ENCODE data around the gene ARRDC3. TPM values are rescaled to one million over a fixed set of nuclear protein-coding genes. Genes with fewer than 3 reads are reported as not detected.
"Not testable (repeated sequence)": the region's sequence is repeated elsewhere in the genome, so short reads cannot be mapped to it uniquely, and the experiment has no call there.

The ARRDC3 gene
- total RNA-seq, 2 experiments from 2014 or later = 13.5 to 42.8 TPM

GRCh38 chr5:91365498-91365897, 17.6 kb downstream of the ARRDC3 start:
- Mint-ChIP-seq H3K4me1 (peaks cover 17% of the 10 kb centered on the region), H3K27me3 (no peaks in the 10 kb centered on the region), H3K9me3 (ENCODE audit: low read depth) (peaks cover 17% of the 10 kb centered on the region), H3K36me3 (peaks cover 48% of the 10 kb centered on the region), H3K4me3 (no peak overlapping the region), H3K27ac (no peak overlapping the region)
- CTCF ChIA-PET = interaction anchor here (0.6 to 1.0 kb wide), 2 partner anchors 19 to 96 kb away, joined by 3 read pairs; no protein-coding TSS in a partner anchor
- DNase-seq = no peak
- no peak for ATAC-seq

- Mint-ChIP-seq H3K4me1 (peaks cover 19% of the 10 kb centered on the region), H3K36me3 (peaks cover 30% of the 10 kb centered on the region), H3K9me3 (ENCODE audit: low read depth) (peaks cover 20% of the 10 kb centered on the region), H3K27me3 (no peaks in the 10 kb centered on the region), H3K27ac (no peak overlapping the region), H3K4me3 (no peak overlapping the region)
- DNase-seq (no peak), ATAC-seq (no peak)
- CTCF ChIA-PET = interaction anchor here (1.1 kb wide), 1 partner anchor 15 kb away, joined by 3 read pairs; no protein-coding TSS in a partner anchor
Measured at GRCh38 chr5:91362935-91363334, 20.2 kb downstream of the ARRDC3 start.

GRCh38 chr5:91361790-91362189, 21.3 kb downstream of the ARRDC3 start:
- ATAC-seq (no peak), DNase-seq (no peak)
- H3K27ac Mint-ChIP-seq = no peak overlapping the region
- H3K4me1 Mint-ChIP-seq = peaks cover 19% of the 10 kb centered on the region
- H3K27me3 Mint-ChIP-seq = peaks cover 6% of the 10 kb centered on the region
- CTCF ChIA-PET = interaction anchor here (0.7 to 1.0 kb wide), 4 partner anchors 9 to 136 kb away, joined by 3 read pairs; no protein-coding TSS in a partner anchor
- H3K9me3 Mint-ChIP-seq (ENCODE audit: low read depth) = peaks cover 20% of the 10 kb centered on the region
- peaks cover 24% of the 10 kb centered on the region for H3K36me3 Mint-ChIP-seq
- no peak overlapping the region for H3K4me3 Mint-ChIP-seq

DNA sequence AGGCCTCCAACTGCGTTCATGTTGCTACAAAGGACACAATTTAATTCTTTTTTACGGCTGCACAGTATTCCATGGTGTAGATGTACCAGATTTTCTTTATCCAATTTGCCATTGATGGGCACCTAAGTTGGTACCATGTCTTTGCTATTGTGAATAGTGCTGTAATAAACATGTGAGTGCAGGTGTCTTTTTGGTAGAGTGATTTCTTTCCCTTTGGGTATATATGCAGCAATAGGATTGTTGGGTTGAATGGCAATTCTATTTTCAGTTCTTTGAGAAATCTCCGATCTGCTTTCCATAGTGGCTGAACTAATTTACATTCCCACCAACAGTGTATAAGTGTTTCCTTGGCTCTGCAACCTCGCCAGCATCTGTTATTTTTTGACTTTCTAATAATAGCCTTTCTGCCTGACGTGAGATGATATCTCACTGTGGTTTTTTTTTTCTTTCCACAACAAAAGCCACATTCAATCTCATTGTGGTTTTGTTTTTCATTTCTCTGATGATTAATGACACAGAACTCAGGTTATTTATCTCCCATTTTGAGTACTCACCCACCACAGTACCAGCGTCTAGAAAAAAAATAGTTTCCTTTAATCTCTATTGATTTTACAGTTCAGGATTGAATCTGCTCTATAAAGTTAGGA, 21.9 kb downstream of the ARRDC3 start:
- H3K27ac Mint-ChIP-seq = peak overlapping the region; percentile 64
- no peak overlapping the region for H3K4me3 Mint-ChIP-seq
- peaks cover 23% of the 10 kb centered on the region for H3K36me3 Mint-ChIP-seq
- ATAC-seq = peak; percentile 69
- CTCF ChIA-PET = interaction anchor here (0.9 kb wide), 1 partner anchor 9 kb away, joined by 3 read pairs; no protein-coding TSS in a partner anchor
- peaks cover 6% of the 10 kb centered on the region for H3K27me3 Mint-ChIP-seq
- peaks cover 19% of the 10 kb centered on the region for H3K4me1 Mint-ChIP-seq
- no peak for DNase-seq
- H3K9me3 Mint-ChIP-seq (ENCODE audit: low read depth) = peaks cover 20% of the 10 kb centered on the region

GRCh38 chr5:91359962-91360609, 23.0 kb downstream of the ARRDC3 start:
- H3K27ac Mint-ChIP-seq = no peak overlapping the region
- peaks cover 22% of the 10 kb centered on the region for H3K4me1 Mint-ChIP-seq
- H3K27me3 Mint-ChIP-seq = peaks cover 6% of the 10 kb centered on the region
- no peak for DNase-seq
- H3K4me3 Mint-ChIP-seq = no peak overlapping the region
- CTCF ChIA-PET = no interaction called here
- H3K36me3 Mint-ChIP-seq = peaks cover 22% of the 10 kb centered on the region
- no peak for ATAC-seq
- peaks cover 20% of the 10 kb centered on the region for H3K9me3 Mint-ChIP-seq (ENCODE audit: low read depth)

- Mint-ChIP-seq H3K9me3 (ENCODE audit: low read depth) (peaks cover 20% of the 10 kb centered on the region), H3K27me3 (peaks cover 6% of the 10 kb centered on the region), H3K4me3 (no peak overlapping the region), H3K36me3 (peaks cover 20% of the 10 kb centered on the region), H3K4me1 (peaks cover 26% of the 10 kb centered on the region), H3K27ac (no peak overlapping the region)
- CTCF ChIA-PET = interaction anchor here (0.9 kb wide), 1 partner anchor 13 kb away, joined by 3 read pairs; no protein-coding TSS in a partner anchor
- no peak for DNase-seq
- no peak for ATAC-seq
Measured at GRCh38 chr5:91357806-91358205, 25.3 kb downstream of the ARRDC3 start.

DNA sequence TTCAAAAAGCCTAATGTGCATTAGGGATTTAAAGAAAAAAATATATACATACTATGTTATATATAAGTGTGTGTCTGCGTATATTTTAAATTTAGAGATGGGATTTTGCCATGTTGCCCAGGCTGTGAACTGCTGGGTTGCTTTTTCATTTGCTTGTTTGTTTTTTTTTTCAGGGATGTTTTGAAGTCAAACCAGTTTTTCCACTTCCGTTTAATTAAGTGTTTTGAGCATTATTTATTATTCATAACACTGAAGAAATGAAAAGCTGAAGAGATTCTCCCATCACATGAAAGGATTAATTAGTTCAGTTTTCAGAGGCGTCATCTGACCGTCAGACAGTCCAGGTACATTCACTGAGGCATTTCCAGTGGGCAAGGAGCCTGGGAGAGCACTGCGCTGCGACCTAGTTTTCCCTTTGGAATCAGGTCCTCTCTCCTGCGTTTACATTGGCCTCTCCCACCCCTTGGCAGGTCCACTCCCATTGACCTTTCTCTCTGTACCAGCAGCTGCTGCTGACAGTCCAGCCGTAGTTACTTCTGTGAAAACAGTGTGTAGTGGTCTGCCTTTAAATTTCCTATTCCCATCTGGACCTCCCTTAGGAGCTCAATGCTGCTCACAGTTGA, 26.0 kb downstream of the ARRDC3 start:
- peaks cover 16% of the 10 kb centered on the region for H3K36me3 Mint-ChIP-seq
- H3K27ac Mint-ChIP-seq = no peak overlapping the region
- peaks cover 16% of the 10 kb centered on the region for H3K9me3 Mint-ChIP-seq (ENCODE audit: low read depth)
- ATAC-seq (no peak), DNase-seq (no peak)
- no peak overlapping the region for H3K4me3 Mint-ChIP-seq
- H3K27me3 Mint-ChIP-seq = peaks cover 6% of the 10 kb centered on the region
- CTCF ChIA-PET = interaction anchor here (0.9 kb wide), 1 partner anchor 14 kb away, joined by 3 read pairs; no protein-coding TSS in a partner anchor
- peaks cover 23% of the 10 kb centered on the region for H3K4me1 Mint-ChIP-seq

DNA sequence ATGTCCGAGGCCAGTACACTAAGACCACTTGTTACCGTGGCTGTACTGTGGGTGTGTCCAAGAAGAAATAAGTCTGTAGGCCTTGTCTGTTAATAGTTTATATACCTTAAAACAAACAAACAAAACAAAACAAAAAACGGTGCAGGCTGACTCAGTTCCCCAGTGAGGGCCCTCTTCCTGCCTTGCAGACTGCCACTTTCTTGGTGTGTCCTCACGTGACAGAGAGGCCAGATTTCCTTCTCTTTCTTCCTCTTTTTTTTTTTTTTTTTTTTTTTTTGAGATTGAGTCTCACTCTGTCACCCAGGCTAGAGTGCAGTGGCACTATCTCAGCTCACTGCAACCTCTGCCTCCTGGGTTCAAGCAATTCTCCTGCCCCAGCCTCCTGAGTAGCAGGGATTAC, 28.2 kb downstream of the ARRDC3 start:
- not testable (repeated sequence) for ATAC-seq

GRCh38 chr5:91352831-91353695, 30.1 kb downstream of the ARRDC3 start:
- Mint-ChIP-seq H3K9me3 (ENCODE audit: low read depth) (no peaks in the 10 kb centered on the region), H3K4me3 (no peak overlapping the region), H3K4me1 (peaks cover 7% of the 10 kb centered on the region), H3K27ac (no peak overlapping the region), H3K27me3 (peaks cover 9% of the 10 kb centered on the region), H3K36me3 (peaks cover 7% of the 10 kb centered on the region)
- ATAC-seq = no peak
- CTCF ChIA-PET = interaction anchor here (2.0 kb wide), 1 partner anchor 20 kb away, joined by 5 read pairs; no protein-coding TSS in a partner anchor
- no peak for DNase-seq

More for the DNA sequence above, 28.2 kb downstream of the ARRDC3 start:
- CTCF ChIA-PET = interaction anchor here (0.7 to 2.0 kb wide), 4 partner anchors 16 to 119 kb away, joined by 3 to 5 read pairs (median 4); no protein-coding TSS in a partner anchor
- H3K9me3 Mint-ChIP-seq (ENCODE audit: low read depth); H3K27ac Mint-ChIP-seq; H3K27me3 Mint-ChIP-seq; H3K36me3 Mint-ChIP-seq; H3K4me3 Mint-ChIP-seq; H3K4me1 Mint-ChIP-seq; DNase-seq: not testable (repeated sequence)

DNA sequence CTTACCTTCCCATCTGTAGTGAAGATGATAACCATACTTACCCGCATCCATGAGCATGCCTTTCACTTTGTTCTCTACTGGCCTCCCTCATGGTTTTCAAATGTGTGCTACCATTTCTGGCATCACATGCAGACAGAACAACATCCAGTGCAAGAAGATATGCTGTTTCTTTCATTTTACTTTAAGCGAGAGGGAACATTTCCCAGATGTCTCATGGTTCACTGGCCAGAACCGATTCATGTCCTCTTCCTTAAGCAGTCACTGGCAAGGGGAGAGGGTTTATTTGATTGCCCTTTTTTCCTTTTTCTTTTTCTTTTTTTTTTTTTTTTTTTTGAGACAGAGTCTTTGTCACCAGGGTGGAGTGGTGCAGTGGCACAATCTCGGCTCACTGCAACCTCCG, 37.7 kb downstream of the ARRDC3 start:
- Mint-ChIP-seq H3K36me3 (peaks cover 6% of the 10 kb centered on the region), H3K9me3 (ENCODE audit: low read depth) (no peaks in the 10 kb centered on the region), H3K27ac (no peak overlapping the region), H3K4me3 (no peak overlapping the region), H3K27me3 (peaks cover 3% of the 10 kb centered on the region), H3K4me1 (no peaks in the 10 kb centered on the region)
- DNase-seq (no peak), ATAC-seq (no peak)
- CTCF ChIA-PET = no interaction called here

DNA sequence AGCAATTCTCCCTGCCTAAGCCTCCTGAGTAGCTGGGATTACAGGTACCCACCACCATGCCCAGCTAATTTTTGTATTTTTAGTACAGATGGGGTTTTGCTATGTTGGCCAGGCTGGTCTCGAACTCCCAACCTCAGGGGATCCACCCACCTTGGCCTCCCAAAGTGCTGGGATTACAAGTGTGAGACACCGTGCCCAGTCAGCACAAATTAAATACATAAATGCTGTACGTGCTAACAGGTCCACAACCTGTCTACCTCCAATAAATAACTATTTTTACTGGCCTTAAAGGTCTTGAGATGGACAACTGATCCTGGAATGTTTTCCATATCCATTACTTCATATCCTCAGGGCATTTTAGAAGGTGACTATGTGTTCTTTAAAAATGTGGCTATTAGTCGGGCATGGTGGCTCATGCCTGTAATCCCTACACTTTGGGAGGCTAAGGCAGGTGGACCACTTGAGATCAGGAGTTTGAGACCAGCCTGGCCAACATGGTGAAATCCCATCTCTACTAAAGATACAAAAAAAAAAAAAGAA, 38.4 kb downstream of the ARRDC3 start:
- DNase-seq; H3K9me3 Mint-ChIP-seq (ENCODE audit: low read depth); H3K27ac Mint-ChIP-seq; H3K4me1 Mint-ChIP-seq; H3K36me3 Mint-ChIP-seq; H3K27me3 Mint-ChIP-seq; ATAC-seq; CTCF ChIA-PET; H3K4me3 Mint-ChIP-seq: not testable (repeated sequence)

- peaks cover 6% of the 10 kb centered on the region for H3K36me3 Mint-ChIP-seq
- H3K4me3 Mint-ChIP-seq = no peak overlapping the region
- H3K9me3 Mint-ChIP-seq (ENCODE audit: low read depth) = no peaks in the 10 kb centered on the region
- CTCF ChIA-PET = no interaction called here
- DNase-seq = no peak
- H3K4me1 Mint-ChIP-seq = no peaks in the 10 kb centered on the region
- no peak overlapping the region for H3K27ac Mint-ChIP-seq
- peaks cover 3% of the 10 kb centered on the region for H3K27me3 Mint-ChIP-seq
- ATAC-seq = no peak
Measured at GRCh38 chr5:91343916-91344315, 39.2 kb downstream of the ARRDC3 start.

GRCh38 chr5:91342931-91343330, 40.2 kb downstream of the ARRDC3 start:
- H3K9me3 Mint-ChIP-seq (ENCODE audit: low read depth); H3K4me3 Mint-ChIP-seq; CTCF ChIA-PET; H3K4me1 Mint-ChIP-seq; H3K36me3 Mint-ChIP-seq; DNase-seq; H3K27ac Mint-ChIP-seq; H3K27me3 Mint-ChIP-seq; ATAC-seq: not testable (repeated sequence)
